SH-SY5Y (cell line): ENCODE measurements around the gene BOLA2B.

Experiments
- GATA2 ChIP-seq: IDR thresholded peaks from 2 replicates; pipeline ENCODE4 v1.6.1; 2011; ENCODE audit warnings: mild to moderate bottlenecking, low read depth, low read length
- GATA3 ChIP-seq: IDR thresholded peaks from 2 replicates; pipeline ENCODE4 v1.6.1; 2011; ENCODE audit warnings: low read depth, mild to moderate bottlenecking, low read length, moderate library complexity

- no peak for TF ChIP-seq GATA2
- no peak for TF ChIP-seq GATA3
These were observed 38.3 kb downstream of the BOLA2B start for GRCh38 chr16:30155188-30155587.
